Smooth muscle cell (in vitro differentiated cells): Measurements from ENCODE around the gene SRGAP1. TPM values are rescaled to one million over a fixed set of nuclear protein-coding genes. Genes with fewer than 3 reads are reported as not detected.

Experiments
- DNase-seq: peaks from one replicate; lab custom pipeline; 2025; ENCODE audit not compliant: unreplicated experiment; lab: John Stamatoyannopoulos, UW
- H2AFZ ChIP-seq: fragments of 200-600 bp; sonication (generic); 2 replicates; pipeline ENCODE4 v1.6.0; 2016; ENCODE audit warnings: antibody characterized with exemption, low read depth, mild to moderate bottlenecking
- H3F3A ChIP-seq: fragments of 200-600 bp; sonication (generic); 2 replicates; pipeline ENCODE4 v1.6.0; 2017; ENCODE audit warnings: antibody characterized with exemption, low read depth
- H3K27ac ChIP-seq: fragments of 200-600 bp; sonication (generic); 2 replicates; pipeline ENCODE4 v1.5.1; 2016; ENCODE audit warnings: low read depth, mild to moderate bottlenecking
- H3K27me3 ChIP-seq: fragments of 200-600 bp; sonication (generic); 2 replicates; pipeline ENCODE4 v1.6.1; 2016; ENCODE audit warnings: low read depth, mild to moderate bottlenecking
- H3K36me3 ChIP-seq: fragments of 200-600 bp; sonication (generic); 2 replicates; pipeline ENCODE4 v1.5.1; 2016; ENCODE audit warnings: low read depth
- H3K4me1 ChIP-seq: fragments of 200-600 bp; sonication (generic); 2 replicates; pipeline ENCODE4 v1.5.1; 2016; ENCODE audit warnings: low read depth
- H3K4me2 ChIP-seq: fragments of 200-600 bp; sonication (generic); 2 replicates; pipeline ENCODE4 v1.6.0; 2016; ENCODE audit warnings: mild to moderate bottlenecking
- H3K4me3 ChIP-seq: fragments of 200-600 bp; sonication (generic); 2 replicates; pipeline ENCODE4 v1.5.1; 2016; ENCODE audit warnings: mild to moderate bottlenecking
- H3K79me2 ChIP-seq: fragments of 200-600 bp; sonication (generic); 2 replicates; pipeline ENCODE4 v1.6.0; 2016; ENCODE audit warnings: low read depth, mild to moderate bottlenecking
- H3K9ac ChIP-seq: fragments of 200-600 bp; sonication (generic); 2 replicates; pipeline ENCODE4 v1.6.0; 2016; ENCODE audit warnings: low read depth
- H3K9me3 ChIP-seq: fragments of 200-600 bp; sonication (generic); replicated peaks from 2 replicates; pipeline ENCODE4 v1.5.1; 2016; ENCODE audit warnings: low read depth
- H4K20me1 ChIP-seq: fragments of 200-600 bp; sonication (generic); 2 replicates; pipeline ENCODE4 v1.6.0; 2016; ENCODE audit warnings: low read depth
- CTCF ChIP-seq: fragments of 200-600 bp; sonication (generic); IDR thresholded peaks from 2 replicates; pipeline ENCODE4 v1.5.1; 2017; ENCODE audit warnings: borderline replicate concordance, mild to moderate bottlenecking, antibody characterized with exemption; ENCODE audit not compliant: insufficient read depth, poor library complexity, severe bottlenecking
- WGBS: methylation state at CpG from one replicate; pipeline ENCODE4 v1.1.7; 2016; ENCODE audit warnings: low lambda C conversion rate; 5-methylcytosine and 5-hydroxymethylcytosine counted together
- polyA plus RNA-seq: library from polyadenylated mRNA; unstranded; fragments of >200 nt; fragmentation: Nextera tagmentation; extraction: Ambion mirVana; gene quantifications from 2 replicates; pipeline ENCODE4 v1.2.1, GENCODE V29; 2016
- total RNA-seq: library from RNA; depleted of rRNA; stranded (reverse); fragments of >200 nt; gene quantifications from 2 replicates; pipeline ENCODE4 v1.2.3, GENCODE V29; 2014

The SRGAP1 gene
- total and polyA plus RNA-seq, 2 experiments from 2014 or later: 4.0 to 5.9 TPM

- Histone ChIP-seq H3K4me3 (no peak overlapping the region), H2AFZ (no peak overlapping the region), H3F3A (no peaks in the 10 kb centered on the region), H3K9me3 (no peaks in the 10 kb centered on the region), H3K36me3 (no peaks in the 10 kb centered on the region), H3K27ac (no peak overlapping the region), H3K79me2 (peaks cover 17% of the 10 kb centered on the region), H3K4me2 (no peak overlapping the region), H3K9ac (no peak overlapping the region), H4K20me1 (peaks cover 66% of the 10 kb centered on the region), H3K27me3 (no peaks in the 10 kb centered on the region), H3K4me1 (no peaks in the 10 kb centered on the region)
- DNase-seq: no peak
- TF ChIP-seq CTCF: no peak
- WGBS: 72% methylated on average over 9 of the region's 9 CpGs
Measured at GRCh38 chr12:63955831-63956666, 111.5 kb downstream of the SRGAP1 start.

- Histone ChIP-seq H2AFZ (no peak overlapping the region), H3K27me3 (no peaks in the 10 kb centered on the region), H3K79me2 (peaks cover 19% of the 10 kb centered on the region), H3K9me3 (no peaks in the 10 kb centered on the region), H3K36me3 (no peaks in the 10 kb centered on the region), H4K20me1 (peaks cover 59% of the 10 kb centered on the region), H3K27ac (no peak overlapping the region), H3K4me1 (no peaks in the 10 kb centered on the region), H3F3A (no peaks in the 10 kb centered on the region), H3K4me3 (no peak overlapping the region), H3K9ac (no peak overlapping the region), H3K4me2 (no peak overlapping the region)
- DNase-seq: no peak
- no peak for TF ChIP-seq CTCF
- whole genome bisulfite sequencing: 92% methylated on average over 5 of the region's 5 CpGs
Measured at GRCh38 chr12:63957496-63957895, 113.0 kb downstream of the SRGAP1 start.

GRCh38 chr12:63958876-63959580 lies 114.5 kb downstream of the SRGAP1 start:
- no peak for DNase-seq
- Histone ChIP-seq H3K36me3 (no peaks in the 10 kb centered on the region), H2AFZ (no peak overlapping the region), H3K4me1 (peaks cover under 1% of the 10 kb centered on the region), H3K9ac (no peak overlapping the region), H3K79me2 (peaks cover 15% of the 10 kb centered on the region), H3K9me3 (no peaks in the 10 kb centered on the region), H4K20me1 (peaks cover 54% of the 10 kb centered on the region), H3K27me3 (no peaks in the 10 kb centered on the region), H3K4me3 (no peak overlapping the region), H3K4me2 (no peak overlapping the region), H3F3A (no peaks in the 10 kb centered on the region), H3K27ac (no peak overlapping the region)
- TF ChIP-seq CTCF: no peak
- WGBS: 90% methylated on average over 3 of the region's 3 CpGs
